HG03060 (cell line): ENCODE measurements around the gene RPSA.
"Not testable (repeated sequence)": the region's sequence is repeated elsewhere in the genome, so short reads cannot be mapped to it uniquely, and the experiment has no call there.

Experiments used
- ATAC-seq: cut with Tn5 transposase; IDR thresholded peaks from one replicate; pipeline ENCODE4 v1.9.1; 2021; ENCODE audit warnings: low read depth, moderate number of reproducible peaks; ENCODE audit not compliant: unreplicated experiment

The RPSA gene

GRCh38 chr3:39453134-39453533 is 46.6 kb downstream of the RPSA start:
- no peak for ATAC-seq

- ATAC-seq: not testable (repeated sequence)
Measured at GRCh38 chr3:39453872-39454271, 47.4 kb downstream of the RPSA start.

GRCh38 chr3:39454591-39455217 is 48.2 kb downstream of the RPSA start:
- no peak for ATAC-seq

GRCh38 chr3:39456159-39456558 is 49.6 kb downstream of the RPSA start:
- no peak for ATAC-seq

- no peak for ATAC-seq
Measured at GRCh38 chr3:39457361-39457760, 50.8 kb downstream of the RPSA start.

GRCh38 chr3:39458579-39458978 is 52.1 kb downstream of the RPSA start:
- not testable (repeated sequence) for ATAC-seq

GRCh38 chr3:39460677-39461076 is 54.2 kb downstream of the RPSA start:
- no peak for ATAC-seq
